ENCODE results near the gene TNKS1BP1.
"Not testable (repeated sequence)": the region's sequence is repeated elsewhere in the genome, so short reads cannot be mapped to it uniquely, and the experiment has no call there.

The TNKS1BP1 gene

GRCh38 chr11:57354699-57355098 is 29.9 kb upstream of the TNKS1BP1 start:
- DNase-seq (ENCODE audit: low spot score) = no peak

GRCh38 chr11:57353852-57354251 is 29.1 kb upstream of the TNKS1BP1 start:
- DNase-seq (ENCODE audit: low spot score) = no peak

- no peak for DNase-seq (ENCODE audit: low spot score)
Measured at GRCh38 chr11:57353446-57353845, 28.7 kb upstream of the TNKS1BP1 start.

GRCh38 chr11:57353036-57353435 is 28.3 kb upstream of the TNKS1BP1 start:
- no peak for DNase-seq (ENCODE audit: low spot score)

- peak; percentile 85 for DNase-seq (ENCODE audit: low spot score)
Measured at GRCh38 chr11:57349491-57350274, 24.9 kb upstream of the TNKS1BP1 start.

GRCh38 chr11:57348636-57349313 is 24.0 kb upstream of the TNKS1BP1 start:
- DNase-seq (ENCODE audit: low spot score) = no peak

GRCh38 chr11:57348052-57348451 is 23.3 kb upstream of the TNKS1BP1 start:
- no peak for DNase-seq (ENCODE audit: low spot score)

GRCh38 chr11:57347336-57347735 is 22.6 kb upstream of the TNKS1BP1 start:
- DNase-seq (ENCODE audit: low spot score) = no peak

- peak; percentile 86 for DNase-seq (ENCODE audit: low spot score)
Measured at GRCh38 chr11:57345555-57346211, 20.9 kb upstream of the TNKS1BP1 start.

GRCh38 chr11:57344826-57345225 is 20.1 kb upstream of the TNKS1BP1 start:
- no peak for DNase-seq (ENCODE audit: low spot score)

- no peak for DNase-seq (ENCODE audit: low spot score)
Measured at GRCh38 chr11:57343825-57344224, 19.1 kb upstream of the TNKS1BP1 start.

- no peak for DNase-seq (ENCODE audit: low spot score)
Measured at GRCh38 chr11:57342702-57343101, 17.9 kb upstream of the TNKS1BP1 start.

- no peak for DNase-seq (ENCODE audit: low spot score)
Measured at GRCh38 chr11:57341250-57341808, 16.6 kb upstream of the TNKS1BP1 start.

GRCh38 chr11:57340039-57340615 is 15.4 kb upstream of the TNKS1BP1 start:
- DNase-seq (ENCODE audit: low spot score) = no peak

GRCh38 chr11:57339328-57339727 is 14.6 kb upstream of the TNKS1BP1 start:
- no peak for DNase-seq (ENCODE audit: low spot score)

- DNase-seq (ENCODE audit: low spot score) = no peak
Measured at GRCh38 chr11:57338142-57338541, 13.4 kb upstream of the TNKS1BP1 start, which contains the start of gene P2RX3. Gene P2RX3 (plus strand): TSS chr11:57338352. CDS start chr11:57338551, 199 bp downstream.

GRCh38 chr11:57336856-57337255 is 12.1 kb upstream of the TNKS1BP1 start:
- DNase-seq (ENCODE audit: low spot score) = not testable (repeated sequence)

- peak; percentile 32 for DNase-seq (ENCODE audit: low spot score)
Measured at GRCh38 chr11:57336111-57336666, 11.4 kb upstream of the TNKS1BP1 start.

- peak; percentile 94 for DNase-seq (ENCODE audit: low spot score)
Measured at GRCh38 chr11:57335343-57336110, 10.8 kb upstream of the TNKS1BP1 start, which contains the start of gene SSRP1. Gene SSRP1 (minus strand): TSS chr11:57335892. CDS start chr11:57335121, 771 bp downstream.

- no peak for DNase-seq (ENCODE audit: low spot score)
Measured at GRCh38 chr11:57335023-57335342, 10.2 kb upstream of the TNKS1BP1 start.
